DMS 273 (cell line): ENCODE data around the gene LIMK2.

Experiments
- DNase-seq: peaks from one replicate; lab custom pipeline; 2025; ENCODE audit not compliant: unreplicated experiment; lab: John Stamatoyannopoulos, UW

The LIMK2 gene

DNA sequence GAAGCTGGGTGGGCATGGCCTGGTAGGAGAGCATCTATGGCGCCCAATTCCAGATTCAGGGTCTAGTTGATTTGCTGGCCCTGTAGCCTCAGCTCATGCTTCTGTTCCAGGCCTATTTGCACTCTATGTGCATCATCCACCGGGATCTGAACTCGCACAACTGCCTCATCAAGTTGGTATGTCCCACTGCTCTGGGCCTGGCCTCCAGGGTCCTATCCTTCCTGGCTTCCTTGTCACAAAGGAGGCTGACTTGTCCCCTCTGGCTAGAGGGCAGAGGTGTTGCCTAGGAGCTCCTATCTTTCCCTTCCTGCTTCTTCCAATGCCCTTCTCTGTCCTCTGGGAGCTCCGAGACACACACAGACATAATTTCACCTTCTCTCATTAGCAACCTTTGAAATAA lies 58.9 kb downstream of the LIMK2 start:
- DNase-seq, result no peak

- DNase-seq, result no peak
These were observed 59.4 kb downstream of the LIMK2 start for GRCh38 chr22:31271485-31271884.

DNA sequence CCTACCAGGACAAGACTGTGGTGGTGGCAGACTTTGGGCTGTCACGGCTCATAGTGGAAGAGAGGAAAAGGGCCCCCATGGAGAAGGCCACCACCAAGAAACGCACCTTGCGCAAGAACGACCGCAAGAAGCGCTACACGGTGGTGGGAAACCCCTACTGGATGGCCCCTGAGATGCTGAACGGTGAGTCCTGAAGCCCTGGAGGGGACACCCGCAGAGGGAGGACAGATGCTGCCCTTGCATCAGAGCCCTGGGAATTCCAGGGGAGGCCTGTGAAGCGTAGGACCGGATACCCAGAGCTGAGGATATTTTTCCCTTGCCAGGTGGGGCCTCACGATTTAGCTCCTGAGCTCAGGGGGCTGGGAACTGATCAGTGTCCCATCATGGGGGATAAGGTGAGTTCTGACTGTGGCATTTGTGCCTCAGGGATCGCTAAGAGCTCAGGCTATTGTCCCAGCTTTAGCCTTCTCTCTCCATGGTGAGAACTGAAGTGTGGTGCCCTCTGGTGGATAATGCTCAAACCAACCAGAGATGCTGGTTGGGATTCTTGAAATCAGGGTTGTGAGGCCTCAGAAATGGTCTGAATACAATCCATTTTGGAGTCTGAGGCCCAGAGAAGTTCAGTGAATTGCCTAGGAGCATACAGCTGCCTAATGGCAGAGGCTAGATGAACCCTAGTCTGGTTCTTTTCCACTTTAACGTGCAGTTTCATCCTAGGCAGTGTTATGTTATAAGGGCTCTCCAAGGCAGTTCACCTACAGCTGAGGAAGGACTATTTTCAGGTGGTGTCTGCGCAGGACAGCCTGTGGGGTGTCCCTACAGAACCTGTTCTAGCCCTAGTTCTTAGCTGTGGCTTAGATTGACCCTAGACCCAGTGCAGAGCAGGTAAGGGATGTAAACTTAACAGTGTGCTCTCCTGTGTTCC lies 60.7 kb downstream of the LIMK2 start:
- DNase-seq, result peak; percentile 60

DNA sequence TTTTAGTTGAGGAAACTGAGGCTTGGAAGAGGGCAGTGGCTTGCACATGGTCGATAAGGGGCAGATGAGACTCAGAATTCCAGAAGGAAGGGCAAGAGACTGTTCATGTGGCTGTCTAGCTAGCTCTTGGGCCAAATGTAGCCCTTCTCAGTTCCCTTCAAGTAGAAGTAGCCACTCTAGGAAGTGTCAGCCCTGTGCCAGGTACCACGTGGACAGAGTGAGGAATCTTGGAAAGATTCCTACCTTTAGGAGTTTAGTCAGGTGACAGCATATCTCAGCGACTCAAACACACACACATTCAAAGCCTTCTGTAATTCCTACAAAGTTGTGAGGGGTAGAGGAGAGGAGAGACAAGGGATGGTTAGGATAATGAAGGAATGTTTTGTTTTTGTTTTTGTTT lies 61.9 kb downstream of the LIMK2 start:
- DNase-seq, result no peak

GRCh38 chr22:31275018-31275417 lies 62.9 kb downstream of the LIMK2 start:
- no peak for DNase-seq

DNA sequence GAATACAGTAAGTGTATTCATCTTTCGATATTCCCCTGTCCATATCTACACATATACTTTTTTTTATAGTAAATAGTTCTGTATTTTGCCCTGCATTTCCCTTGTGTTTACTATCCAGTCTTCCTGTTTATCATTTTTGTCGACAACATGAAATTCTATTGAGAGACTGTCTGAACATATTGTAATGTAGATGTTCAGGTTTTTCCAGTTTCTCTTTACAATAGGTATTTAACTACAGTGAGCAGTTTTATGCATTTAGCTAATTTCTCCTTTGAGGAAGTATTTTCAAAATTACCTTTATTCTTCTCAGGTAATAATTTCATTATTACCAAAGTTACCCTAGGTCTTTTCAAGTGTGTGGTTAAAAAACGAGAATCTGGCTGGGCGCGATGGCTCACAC lies 63.5 kb downstream of the LIMK2 start:
- no peak for DNase-seq

- no peak for DNase-seq
These were observed 64.5 kb downstream of the LIMK2 start for GRCh38 chr22:31276426-31277167.

DNA sequence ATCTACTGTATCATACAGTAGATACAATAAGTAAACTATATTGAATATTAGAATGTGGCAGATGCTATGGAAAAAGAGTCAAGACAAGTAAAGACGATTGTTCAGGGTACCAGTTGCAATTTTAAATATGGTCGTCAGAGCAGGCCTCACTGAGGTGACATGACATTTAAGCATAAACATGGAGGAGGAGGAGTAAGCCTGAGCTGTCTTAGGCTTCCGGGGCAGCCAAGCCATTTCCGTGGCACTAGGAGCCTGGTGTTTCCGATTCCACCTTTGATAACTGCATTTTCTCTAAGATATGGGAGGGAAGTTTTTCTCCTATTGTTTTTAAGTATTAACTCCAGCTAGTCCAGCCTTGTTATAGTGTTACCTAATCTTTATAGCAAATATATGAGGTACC lies 65.6 kb downstream of the LIMK2 start:
- no peak for DNase-seq

DNA sequence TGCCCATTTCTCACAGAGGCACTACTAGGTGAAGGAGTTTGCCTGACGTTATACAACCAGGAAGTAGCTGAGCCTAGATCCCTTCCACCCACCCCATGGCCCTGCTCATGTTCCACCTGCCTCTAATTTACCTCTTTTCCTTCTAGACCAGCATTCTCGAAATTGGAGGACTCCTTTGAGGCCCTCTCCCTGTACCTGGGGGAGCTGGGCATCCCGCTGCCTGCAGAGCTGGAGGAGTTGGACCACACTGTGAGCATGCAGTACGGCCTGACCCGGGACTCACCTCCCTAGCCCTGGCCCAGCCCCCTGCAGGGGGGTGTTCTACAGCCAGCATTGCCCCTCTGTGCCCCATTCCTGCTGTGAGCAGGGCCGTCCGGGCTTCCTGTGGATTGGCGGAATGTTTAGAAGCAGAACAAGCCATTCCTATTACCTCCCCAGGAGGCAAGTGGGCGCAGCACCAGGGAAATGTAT lies 66.1 kb downstream of the LIMK2 start:
- DNase-seq, result no peak

DNA sequence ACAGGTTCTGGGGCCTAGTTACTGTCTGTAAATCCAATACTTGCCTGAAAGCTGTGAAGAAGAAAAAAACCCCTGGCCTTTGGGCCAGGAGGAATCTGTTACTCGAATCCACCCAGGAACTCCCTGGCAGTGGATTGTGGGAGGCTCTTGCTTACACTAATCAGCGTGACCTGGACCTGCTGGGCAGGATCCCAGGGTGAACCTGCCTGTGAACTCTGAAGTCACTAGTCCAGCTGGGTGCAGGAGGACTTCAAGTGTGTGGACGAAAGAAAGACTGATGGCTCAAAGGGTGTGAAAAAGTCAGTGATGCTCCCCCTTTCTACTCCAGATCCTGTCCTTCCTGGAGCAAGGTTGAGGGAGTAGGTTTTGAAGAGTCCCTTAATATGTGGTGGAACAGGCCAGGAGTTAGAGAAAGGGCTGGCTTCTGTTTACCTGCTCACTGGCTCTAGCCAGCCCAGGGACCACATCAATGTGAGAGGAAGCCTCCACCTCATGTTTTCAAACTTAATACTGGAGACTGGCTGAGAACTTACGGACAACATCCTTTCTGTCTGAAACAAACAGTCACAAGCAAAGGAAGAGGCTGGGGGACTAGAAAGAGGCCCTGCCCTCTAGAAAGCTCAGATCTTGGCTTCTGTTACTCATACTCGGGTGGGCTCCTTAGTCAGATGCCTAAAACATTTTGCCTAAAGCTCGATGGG lies 66.7 kb downstream of the LIMK2 start:
- no peak for DNase-seq

DNA sequence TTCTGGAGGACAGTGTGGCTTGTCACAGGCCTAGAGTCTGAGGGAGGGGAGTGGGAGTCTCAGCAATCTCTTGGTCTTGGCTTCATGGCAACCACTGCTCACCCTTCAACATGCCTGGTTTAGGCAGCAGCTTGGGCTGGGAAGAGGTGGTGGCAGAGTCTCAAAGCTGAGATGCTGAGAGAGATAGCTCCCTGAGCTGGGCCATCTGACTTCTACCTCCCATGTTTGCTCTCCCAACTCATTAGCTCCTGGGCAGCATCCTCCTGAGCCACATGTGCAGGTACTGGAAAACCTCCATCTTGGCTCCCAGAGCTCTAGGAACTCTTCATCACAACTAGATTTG lies 67.2 kb downstream of the LIMK2 start:
- DNase-seq, result no peak

DNA sequence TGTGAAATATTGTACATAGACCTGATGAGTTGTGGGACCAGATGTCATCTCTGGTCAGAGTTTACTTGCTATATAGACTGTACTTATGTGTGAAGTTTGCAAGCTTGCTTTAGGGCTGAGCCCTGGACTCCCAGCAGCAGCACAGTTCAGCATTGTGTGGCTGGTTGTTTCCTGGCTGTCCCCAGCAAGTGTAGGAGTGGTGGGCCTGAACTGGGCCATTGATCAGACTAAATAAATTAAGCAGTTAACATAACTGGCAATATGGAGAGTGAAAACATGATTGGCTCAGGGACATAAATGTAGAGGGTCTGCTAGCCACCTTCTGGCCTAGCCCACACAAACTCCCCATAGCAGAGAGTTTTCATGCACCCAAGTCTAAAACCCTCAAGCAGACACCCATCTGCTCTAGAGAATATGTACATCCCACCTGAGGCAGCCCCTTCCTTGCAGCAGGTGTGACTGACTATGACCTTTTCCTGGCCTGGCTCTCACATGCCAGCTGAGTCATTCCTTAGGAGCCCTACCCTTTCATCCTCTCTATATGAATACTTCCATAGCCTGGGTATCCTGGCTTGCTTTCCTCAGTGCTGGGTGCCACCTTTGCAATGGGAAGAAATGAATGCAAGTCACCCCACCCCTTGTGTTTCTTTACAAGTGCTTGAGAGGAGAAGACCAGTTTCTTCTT lies 67.9 kb downstream of the LIMK2 start:
- no peak for DNase-seq

- no peak for DNase-seq
These were observed 69.6 kb downstream of the LIMK2 start for GRCh38 chr22:31281733-31282132.

- DNase-seq, result no peak
These were observed 70.8 kb downstream of the LIMK2 start for GRCh38 chr22:31282748-31283468.

GRCh38 chr22:31284281-31285155 lies 72.4 kb downstream of the LIMK2 start:
- peak; percentile 73 for DNase-seq

- no peak for DNase-seq
These were observed 74.5 kb downstream of the LIMK2 start for GRCh38 chr22:31286360-31287255.

DNA sequence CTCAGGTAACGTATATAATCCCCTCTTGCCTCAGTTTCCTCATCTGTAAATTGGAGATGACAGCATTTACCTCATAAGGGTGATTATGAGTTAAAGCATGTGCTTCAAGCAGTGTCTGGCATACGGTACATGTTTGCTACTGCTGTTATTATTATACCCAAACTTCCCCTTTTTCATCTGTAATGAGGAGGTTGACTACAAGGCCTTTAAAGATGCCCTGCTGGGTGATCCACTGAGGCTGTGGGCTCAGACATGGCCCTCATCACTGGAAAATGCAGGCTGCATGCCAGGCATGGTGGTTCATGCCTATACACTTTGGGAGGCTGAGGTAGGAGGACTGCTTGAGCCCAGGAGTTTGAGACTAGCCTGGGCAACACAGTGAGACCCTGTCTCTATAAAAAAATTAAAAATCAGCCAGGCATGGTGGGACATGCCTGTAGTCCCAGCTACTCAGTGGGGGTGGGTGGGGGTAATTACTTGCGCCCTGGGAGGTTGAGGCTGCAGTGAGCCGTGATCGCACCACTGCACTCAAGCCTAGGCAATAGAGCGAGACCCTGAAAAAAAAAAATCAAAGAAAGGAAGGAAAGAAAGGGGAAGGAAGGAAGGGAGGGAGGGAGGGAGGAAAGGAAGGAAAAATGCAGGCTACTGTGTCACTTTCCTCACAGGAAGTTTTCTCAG lies 75.9 kb downstream of the LIMK2 start:
- no peak for DNase-seq
